GM21381 (cell line): ENCODE data around the gene LRRC34.

Experiments
- ATAC-seq: cut with Tn5 transposase; IDR thresholded peaks from one replicate; pipeline ENCODE4 v1.9.1; 2021; ENCODE audit warnings: mild to moderate bottlenecking, moderate library complexity; ENCODE audit not compliant: unreplicated experiment

Gene LRRC34

GRCh38 chr3:169769287-169770181 is 43.2 kb downstream of the LRRC34 start, which contains the start of gene ACTRT3:
ACTRT3 (minus strand) TSS chr3:169769561; CDS start chr3:169769520, 41 bp downstream.
- ATAC-seq, result peak; percentile 23

DNA sequence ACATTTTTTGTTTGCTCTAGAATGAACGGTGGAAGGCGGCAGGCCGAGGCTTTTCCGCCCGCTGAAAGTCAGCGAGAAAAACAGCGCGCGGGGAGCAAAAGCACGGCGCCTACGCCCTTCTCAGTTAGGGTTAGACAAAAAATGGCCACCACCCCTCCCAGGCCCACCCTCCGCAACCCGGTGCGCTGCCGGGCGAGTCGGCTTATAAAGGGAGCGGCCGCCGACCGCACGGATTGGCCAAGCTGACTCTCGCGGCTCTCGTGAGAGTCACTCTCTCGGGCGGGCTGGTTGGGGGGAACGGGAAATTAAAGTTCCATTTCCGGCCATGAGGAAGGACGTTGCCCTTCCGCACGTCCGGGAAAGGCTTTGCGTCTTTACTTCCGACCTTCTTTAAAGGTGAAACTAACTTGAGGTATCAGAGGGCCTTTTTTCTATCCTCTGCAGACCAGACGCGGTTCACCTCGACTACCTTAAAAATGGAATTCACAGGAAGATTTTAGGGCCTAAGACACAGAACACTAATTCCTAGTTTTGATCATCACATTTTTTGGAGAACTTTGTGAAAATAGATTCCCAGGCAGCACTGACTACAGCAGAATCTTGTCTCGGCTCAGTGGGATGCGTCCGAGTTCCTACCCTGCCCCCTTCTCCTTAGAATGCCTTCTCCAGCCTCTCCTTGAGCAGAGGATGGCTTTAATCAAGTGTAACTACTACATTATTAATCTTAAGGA is 47.7 kb downstream of the LRRC34 start, which contains the start of gene TERC:
Gene TERC (minus strand): TSS at position 179 of the 731 bp plus-strand sequence.
- peak; percentile 73 for ATAC-seq

GRCh38 chr3:169764312-169764881 is 48.3 kb downstream of the LRRC34 start:
- ATAC-seq, result peak; percentile 30

DNA sequence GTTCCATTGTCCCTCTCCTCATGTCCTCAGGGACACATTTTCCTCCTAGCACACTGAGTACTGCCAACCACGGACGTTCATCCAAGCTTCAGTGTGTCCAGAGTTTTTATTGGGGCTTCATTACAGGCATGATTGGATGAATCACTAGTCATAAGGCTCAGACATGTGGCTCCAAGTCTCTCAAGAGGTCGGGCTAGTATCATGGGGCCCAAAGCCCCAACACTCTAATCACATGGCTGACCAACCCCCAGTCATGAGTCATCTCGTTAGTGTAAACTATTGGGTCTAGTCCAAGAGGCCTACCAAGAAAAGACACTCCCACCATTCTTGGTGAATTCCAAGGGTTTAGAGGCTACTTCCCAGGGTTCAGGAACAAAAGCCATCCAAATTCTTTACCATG is 52.2 kb downstream of the LRRC34 start:
- no peak for ATAC-seq

DNA sequence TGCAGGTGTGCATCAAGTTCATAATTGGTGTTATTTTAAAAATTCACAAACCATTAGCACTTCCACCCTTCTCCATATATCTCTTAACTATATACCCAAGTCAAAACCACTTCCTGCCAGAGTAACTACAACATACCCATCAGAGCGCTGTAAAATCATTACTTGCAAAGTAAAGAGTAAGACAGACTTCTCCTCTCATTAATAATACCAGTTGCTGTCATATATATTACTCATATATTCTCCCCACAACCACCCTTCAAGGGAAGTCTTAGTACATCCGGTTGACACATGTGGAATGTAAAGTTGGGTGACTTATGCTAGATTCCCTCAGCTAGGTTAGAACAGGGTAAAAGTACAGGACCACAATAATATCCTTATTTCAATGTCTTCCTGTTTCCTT is 53.4 kb downstream of the LRRC34 start:
- peak; percentile 36 for ATAC-seq

GRCh38 chr3:169758359-169758994 is 54.2 kb downstream of the LRRC34 start:
- no peak for ATAC-seq

DNA sequence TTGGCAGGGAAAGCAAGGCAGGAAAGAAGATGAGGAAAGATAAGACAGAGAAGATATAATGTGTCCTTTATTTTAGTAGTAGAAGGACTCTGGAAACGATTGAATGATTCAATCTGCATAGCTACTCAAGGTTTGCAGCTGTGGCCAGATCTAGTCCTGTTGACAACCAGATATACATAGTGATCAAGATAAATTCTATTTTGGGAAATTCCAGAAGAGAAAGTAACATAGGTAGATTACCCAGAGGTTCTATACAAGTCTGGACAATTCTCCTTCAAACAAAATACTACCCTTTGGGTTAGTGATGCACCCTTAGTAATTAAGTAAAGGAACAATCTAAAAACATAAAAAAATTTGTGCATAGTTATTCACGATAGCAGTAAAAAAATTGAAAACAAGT is 57.2 kb downstream of the LRRC34 start:
- no peak for ATAC-seq

DNA sequence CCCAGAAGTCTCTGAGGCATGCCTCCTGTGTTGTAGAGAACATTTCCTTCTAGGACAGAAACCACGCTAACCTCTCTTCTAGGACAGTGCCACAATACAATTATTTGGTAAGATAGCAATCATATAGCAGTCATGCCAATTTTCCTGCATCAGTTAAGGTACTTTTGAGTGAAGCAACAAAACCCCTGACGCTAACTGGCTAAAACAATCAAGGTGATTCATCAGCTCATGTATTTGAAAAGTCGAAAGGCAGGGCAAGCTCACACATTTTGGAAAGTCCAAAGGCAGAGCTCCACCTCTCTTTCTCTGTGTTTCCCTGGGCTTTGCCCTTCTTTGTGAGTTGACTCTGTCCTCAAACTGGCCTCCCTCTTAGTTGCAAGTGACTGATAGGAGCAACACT is 58.0 kb downstream of the LRRC34 start:
- ATAC-seq, result no peak

DNA sequence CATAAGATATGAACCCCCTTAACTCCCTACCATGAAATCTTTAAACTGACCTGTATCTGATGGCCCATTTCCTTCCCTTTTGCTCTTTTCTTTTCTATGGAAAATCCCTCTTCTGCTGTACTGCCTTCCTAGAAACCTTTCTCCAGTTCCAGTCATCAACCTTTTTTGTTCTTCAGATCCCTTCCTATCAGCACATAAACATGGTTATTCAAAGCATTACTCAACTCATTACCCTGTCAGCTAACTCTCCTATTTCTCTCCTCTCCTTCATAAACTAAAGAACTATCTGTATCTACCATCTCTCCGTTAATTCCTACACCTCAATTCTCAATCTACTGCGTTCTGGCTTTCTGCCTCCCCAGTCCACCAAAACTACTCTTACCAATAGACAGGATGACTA is 60.8 kb downstream of the LRRC34 start:
- no peak for ATAC-seq

DNA sequence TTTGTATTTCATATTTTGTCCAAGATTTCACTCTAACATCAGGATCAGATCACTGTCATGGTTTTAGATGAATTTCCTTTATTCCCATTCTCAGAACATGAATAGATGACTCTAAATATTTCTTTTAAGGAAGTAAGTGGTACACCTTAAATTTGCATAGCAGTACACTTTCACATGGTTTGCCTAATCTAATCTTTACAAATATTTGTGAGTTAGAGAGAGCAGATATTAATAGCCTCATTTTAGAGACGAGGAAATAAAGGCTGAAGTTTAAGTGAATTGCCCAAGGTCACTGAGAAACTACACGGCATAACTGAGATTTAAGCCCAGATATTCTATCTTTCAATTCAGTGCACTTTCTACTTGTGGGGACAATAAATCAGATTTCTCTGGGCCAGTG is 62.0 kb downstream of the LRRC34 start:
- ATAC-seq, result no peak

- no peak for ATAC-seq
Observed at GRCh38 chr3:169748670-169749069, 64.0 kb downstream of the LRRC34 start.

GRCh38 chr3:169746924-169747323 is 65.8 kb downstream of the LRRC34 start:
- ATAC-seq, result no peak

GRCh38 chr3:169744366-169745054 is 68.2 kb downstream of the LRRC34 start:
- no peak for ATAC-seq
